ENCODE results near the gene CAD.

GRCh38 chr2:27219091-27219490, 1.9 kb downstream of the CAD start:
- no peak for TF ChIP-seq TARDBP (IDR thresholded peaks at IDR 0.05; ENCODE audit: borderline replicate concordance)
- no peak for TF ChIP-seq EP300 (IDR thresholded peaks at IDR 0.05; ENCODE audit: borderline replicate concordance in 1 of 2, control insufficient read depth in 1 of 2, low read depth in 2 of 2, low read length in 2 of 2)
- TF ChIP-seq TAF1 (IDR thresholded peaks at IDR 0.05; ENCODE audit: borderline replicate concordance, low read depth, low read length) = no peak

Data from GM12878 (cell line).